GM21423 (cell line): ENCODE data around the gene PPFIBP2.

Experiments
- ATAC-seq: cut with Tn5 transposase; IDR thresholded peaks from one replicate; pipeline ENCODE4 v1.9.1; 2021; ENCODE audit warnings: mild to moderate bottlenecking, moderate library complexity; ENCODE audit not compliant: unreplicated experiment

Gene PPFIBP2

GRCh38 chr11:7683571-7683970 lies 169.8 kb downstream of the PPFIBP2 start:
- ATAC-seq = no peak

DNA sequence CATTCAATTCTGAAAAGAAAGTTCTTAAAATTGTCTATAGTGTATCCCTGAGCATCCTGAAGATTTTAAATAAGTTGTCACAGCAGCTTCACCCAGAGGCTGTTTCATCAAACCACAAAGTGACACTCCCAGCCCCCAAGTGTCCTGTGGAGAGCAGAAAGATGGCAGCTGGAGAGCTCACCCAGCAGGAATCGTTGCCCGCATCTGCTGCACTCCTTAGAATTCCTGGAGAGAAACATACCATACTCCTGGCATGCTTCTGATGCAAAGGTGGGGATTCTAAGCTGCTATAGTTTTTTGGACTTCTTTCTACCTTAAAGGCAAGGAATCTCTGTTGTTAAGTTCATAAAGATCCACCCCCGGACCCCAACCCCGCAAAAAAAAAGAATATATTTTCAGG lies 173.0 kb downstream of the PPFIBP2 start:
- ATAC-seq = no peak

- no peak for ATAC-seq
These were observed 173.6 kb downstream of the PPFIBP2 start for GRCh38 chr11:7687386-7687785.

- peak; percentile 67 for ATAC-seq
These were observed 174.5 kb downstream of the PPFIBP2 start for GRCh38 chr11:7688238-7688826.

- no peak for ATAC-seq
These were observed 175.4 kb downstream of the PPFIBP2 start for GRCh38 chr11:7689239-7689638.

DNA sequence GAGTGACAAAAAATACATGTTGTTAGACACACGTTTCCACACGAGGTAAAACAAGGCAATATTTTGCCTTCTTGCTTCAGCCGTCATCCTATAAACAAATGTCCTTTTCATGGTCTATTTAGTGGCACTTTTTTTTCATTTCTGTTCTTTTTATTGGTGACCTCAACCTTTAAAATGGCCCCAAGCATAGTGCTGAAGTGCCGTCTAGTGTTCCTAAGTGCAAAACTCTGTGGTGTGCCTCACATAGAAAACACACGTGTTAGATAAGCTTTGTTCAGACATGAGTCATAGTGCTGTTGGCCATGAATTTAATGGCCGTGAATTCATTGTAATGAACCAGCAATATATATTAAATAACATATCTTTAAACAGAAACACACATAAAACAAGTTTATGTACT lies 176.8 kb downstream of the PPFIBP2 start:
- no peak for ATAC-seq

- ATAC-seq = no peak
These were observed 178.1 kb downstream of the PPFIBP2 start for GRCh38 chr11:7691759-7692350.

DNA sequence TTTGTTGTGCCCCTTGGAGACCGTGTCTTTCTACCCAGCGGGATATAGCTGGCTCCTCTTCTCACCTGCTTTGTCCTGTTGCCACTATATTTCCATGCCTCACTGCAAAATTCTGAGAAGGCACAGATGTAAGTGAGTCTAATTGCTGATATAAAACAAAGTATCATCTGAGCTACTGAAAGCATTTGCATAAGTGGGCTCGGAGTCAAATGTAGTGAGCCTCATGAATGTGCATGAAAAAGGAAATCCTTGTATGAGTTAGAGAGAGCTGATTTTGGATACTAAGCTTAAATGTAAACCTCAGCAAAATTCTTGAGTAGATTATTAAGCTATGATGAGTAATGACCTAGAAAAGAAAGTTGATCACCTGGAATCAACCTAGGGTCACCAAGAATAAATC lies 178.6 kb downstream of the PPFIBP2 start:
- no peak for ATAC-seq

GRCh38 chr11:7694235-7694634 lies 180.4 kb downstream of the PPFIBP2 start:
- ATAC-seq = no peak

- no peak for ATAC-seq
These were observed 182.6 kb downstream of the PPFIBP2 start for GRCh38 chr11:7696424-7696823.
